ENCODE results near the gene GPATCH1.

- TF ChIP-seq ZFP37 (tag by site-specific recombination; IDR thresholded peaks at IDR 0.05) = no peak
- TF ChIP-seq CTCF (tag by site-specific recombination; IDR thresholded peaks at IDR 0.05) = no peak
- TF ChIP-seq HOXA7 (CRISPR knock-in tag; IDR thresholded peaks at IDR 0.05; ENCODE audit: borderline replicate concordance) = no peak
- no peak for TF ChIP-seq MZF1 (tag by site-specific recombination; IDR thresholded peaks at IDR 0.05; ENCODE audit: borderline replicate concordance)
- no peak for TF ChIP-seq ZBTB26 (tag by site-specific recombination; optimal IDR thresholded peaks at IDR 0.05)
- TF ChIP-seq ZNF24 (tag by site-specific recombination; IDR thresholded peaks at IDR 0.05) = no peak
- no peak for TF ChIP-seq ZNF658 (tag by site-specific recombination; IDR thresholded peaks at IDR 0.05)
- no peak for TF ChIP-seq ZNF362 (tag by site-specific recombination; IDR thresholded peaks at IDR 0.05)
- TF ChIP-seq ZNF19 (tag by site-specific recombination; IDR thresholded peaks at IDR 0.05; ENCODE audit: low read depth) = no peak
- TF ChIP-seq ZNF138 (tag by site-specific recombination; IDR thresholded peaks at IDR 0.05; ENCODE audit: borderline replicate concordance) = no peak
- no peak for TF ChIP-seq ZNF324 (tag by site-specific recombination; IDR thresholded peaks at IDR 0.05)
These were observed 12.6 kb downstream of the GPATCH1 start for GRCh38 chr19:33093420-33094210.
